MM.1S (cell line): ENCODE results near the gene HMG20A.

Source experiments
- CTCF ChIP-seq: fragments of 300-600 bp; sonication (generic); IDR thresholded peaks from 2 replicates; pipeline ENCODE4 v1.5.1; 2016; ENCODE audit warnings: antibody characterized with exemption, low read length, mixed read lengths
- EZH2 ChIP-seq: fragments of 300-600 bp; sonication (generic); optimal IDR thresholded peaks from 2 replicates; pipeline ENCODE3; 2017; ENCODE audit warnings: low read depth, mild to moderate bottlenecking, antibody characterized with exemption, low read length, mixed read lengths
- EZH2phosphoT487 ChIP-seq: fragments of 300-600 bp; sonication (generic); IDR thresholded peaks from 2 replicates; pipeline ENCODE4 v1.6.1; 2018; ENCODE audit warnings: antibody characterized with exemption, low read length

- TF ChIP-seq CTCF: no peak
- TF ChIP-seq EZH2: no peak
- no peak for TF ChIP-seq EZH2phosphoT487
Measured at GRCh38 chr15:77419836-77420609, 665 bp upstream of the HMG20A start, which contains the start of gene PEAK1.
